ENCODE results near the gene HS3ST5.

HS3ST5 gene

GRCh38 chr6:114108119-114109002, 234.5 kb downstream of the HS3ST5 start:
- TF ChIP-seq, protein P1, sequence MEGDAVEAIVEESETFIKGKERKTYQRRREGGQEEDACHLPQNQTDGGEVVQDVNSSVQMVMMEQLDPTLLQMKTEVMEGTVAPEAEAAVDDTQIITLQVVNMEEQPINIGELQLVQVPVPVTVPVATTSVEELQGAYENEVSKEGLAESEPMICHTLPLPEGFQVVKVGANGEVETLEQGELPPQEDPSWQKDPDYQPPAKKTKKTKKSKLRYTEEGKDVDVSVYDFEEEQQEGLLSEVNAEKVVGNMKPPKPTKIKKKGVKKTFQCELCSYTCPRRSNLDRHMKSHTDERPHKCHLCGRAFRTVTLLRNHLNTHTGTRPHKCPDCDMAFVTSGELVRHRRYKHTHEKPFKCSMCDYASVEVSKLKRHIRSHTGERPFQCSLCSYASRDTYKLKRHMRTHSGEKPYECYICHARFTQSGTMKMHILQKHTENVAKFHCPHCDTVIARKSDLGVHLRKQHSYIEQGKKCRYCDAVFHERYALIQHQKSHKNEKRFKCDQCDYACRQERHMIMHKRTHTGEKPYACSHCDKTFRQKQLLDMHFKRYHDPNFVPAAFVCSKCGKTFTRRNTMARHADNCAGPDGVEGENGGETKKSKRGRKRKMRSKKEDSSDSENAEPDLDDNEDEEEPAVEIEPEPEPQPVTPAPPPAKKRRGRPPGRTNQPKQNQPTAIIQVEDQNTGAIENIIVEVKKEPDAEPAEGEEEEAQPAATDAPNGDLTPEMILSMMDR (IDR thresholded peaks at IDR 0.05; ENCODE audit: borderline replicate concordance, control extremely low read depth, extremely low read depth, insufficient read depth, missing control alignments) = peak; percentile 75
- peak; percentile 14 for DNase-seq (ENCODE audit: low spot score)
- in situ Hi-C loops (cut with MboI; ENCODE audit: low sequenced_read_pairs, unreplicated experiment) = no loop called here

GRCh38 chr6:114106020-114106419, 236.8 kb downstream of the HS3ST5 start:
- TF ChIP-seq, protein P1 (IDR thresholded peaks at IDR 0.05; ENCODE audit: borderline replicate concordance, control extremely low read depth, extremely low read depth, insufficient read depth, missing control alignments) = no peak
- DNase-seq (ENCODE audit: low spot score) = no peak
- in situ Hi-C loops (cut with MboI; ENCODE audit: low sequenced_read_pairs, unreplicated experiment) = no loop called here

DNA sequence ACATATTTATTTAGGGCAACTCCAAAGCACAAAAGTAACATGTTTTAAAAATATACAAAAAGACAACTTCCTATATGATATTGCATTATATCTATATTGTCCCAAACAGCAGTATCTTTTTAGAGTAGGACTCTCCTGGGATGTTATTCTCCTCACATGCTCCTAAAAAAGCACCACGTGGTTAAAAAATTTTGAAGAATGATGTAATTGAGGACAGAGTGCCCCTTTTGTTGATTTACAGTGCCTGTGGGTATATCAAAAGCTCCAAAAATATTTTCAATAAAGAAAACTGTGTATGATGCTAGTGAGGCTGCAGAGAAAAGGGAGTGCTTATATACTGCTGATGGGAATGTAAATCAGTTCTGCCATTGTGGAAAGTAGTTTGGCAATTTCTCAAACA, 241.6 kb downstream of the HS3ST5 start:
- TF ChIP-seq, protein P1 (IDR thresholded peaks at IDR 0.05; ENCODE audit: borderline replicate concordance, control extremely low read depth, extremely low read depth, insufficient read depth, missing control alignments) = no peak
- in situ Hi-C loops (cut with MboI; ENCODE audit: low sequenced_read_pairs, unreplicated experiment) = no loop called here
- no peak for DNase-seq (ENCODE audit: low spot score)

- DNase-seq (ENCODE audit: low spot score) = no peak
- in situ Hi-C loops (cut with MboI; ENCODE audit: low sequenced_read_pairs, unreplicated experiment) = no loop called here
- TF ChIP-seq, protein P1 (IDR thresholded peaks at IDR 0.05; ENCODE audit: borderline replicate concordance, control extremely low read depth, extremely low read depth, insufficient read depth, missing control alignments) = no peak
Measured at GRCh38 chr6:114100215-114100994, 242.4 kb downstream of the HS3ST5 start.

GRCh38 chr6:114096561-114097172, 246.2 kb downstream of the HS3ST5 start:
- in situ Hi-C loops (cut with MboI; ENCODE audit: low sequenced_read_pairs, unreplicated experiment) = no loop called here
- DNase-seq (ENCODE audit: low spot score) = peak; percentile 43
- TF ChIP-seq, protein P1 (IDR thresholded peaks at IDR 0.05; ENCODE audit: borderline replicate concordance, control extremely low read depth, extremely low read depth, insufficient read depth, missing control alignments) = peak; percentile 43

DNA sequence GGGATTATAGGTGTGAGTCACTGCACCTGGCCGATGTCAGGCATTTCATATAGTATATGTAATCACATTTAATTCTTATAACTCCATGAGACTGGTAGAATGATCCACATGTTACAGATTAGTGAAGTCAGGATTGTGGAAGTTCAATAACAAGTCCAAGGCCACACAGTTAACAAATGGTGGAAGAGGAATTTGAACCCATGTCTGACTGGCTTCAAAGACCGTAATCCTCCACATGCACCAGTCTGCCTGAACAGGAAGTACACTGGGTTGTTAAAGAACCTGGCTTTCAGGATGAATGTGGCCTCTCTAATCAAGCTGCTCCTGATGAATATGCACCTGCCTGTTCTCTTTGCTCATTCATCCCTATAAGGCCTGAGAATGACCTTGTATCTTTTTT, 249.9 kb downstream of the HS3ST5 start:
- DNase-seq (ENCODE audit: low spot score) = no peak
- in situ Hi-C loops (cut with MboI; ENCODE audit: low sequenced_read_pairs, unreplicated experiment) = no loop called here

More for the DNA sequence above, 249.9 kb downstream of the HS3ST5 start:
- TF ChIP-seq, protein P1 (IDR thresholded peaks at IDR 0.05; ENCODE audit: borderline replicate concordance, control extremely low read depth, extremely low read depth, insufficient read depth, missing control alignments) = no peak
